T-helper 9 cell (primary cell): ENCODE data around the gene EPB41L2.
"Not testable (repeated sequence)": the region's sequence is repeated elsewhere in the genome, so short reads cannot be mapped to it uniquely, and the experiment has no call there.

ENCODE experiments used
- DNase-seq: peaks from one replicate; pipeline ENCODE4 v3.0.0-alpha.2; 2020

Gene EPB41L2

DNA sequence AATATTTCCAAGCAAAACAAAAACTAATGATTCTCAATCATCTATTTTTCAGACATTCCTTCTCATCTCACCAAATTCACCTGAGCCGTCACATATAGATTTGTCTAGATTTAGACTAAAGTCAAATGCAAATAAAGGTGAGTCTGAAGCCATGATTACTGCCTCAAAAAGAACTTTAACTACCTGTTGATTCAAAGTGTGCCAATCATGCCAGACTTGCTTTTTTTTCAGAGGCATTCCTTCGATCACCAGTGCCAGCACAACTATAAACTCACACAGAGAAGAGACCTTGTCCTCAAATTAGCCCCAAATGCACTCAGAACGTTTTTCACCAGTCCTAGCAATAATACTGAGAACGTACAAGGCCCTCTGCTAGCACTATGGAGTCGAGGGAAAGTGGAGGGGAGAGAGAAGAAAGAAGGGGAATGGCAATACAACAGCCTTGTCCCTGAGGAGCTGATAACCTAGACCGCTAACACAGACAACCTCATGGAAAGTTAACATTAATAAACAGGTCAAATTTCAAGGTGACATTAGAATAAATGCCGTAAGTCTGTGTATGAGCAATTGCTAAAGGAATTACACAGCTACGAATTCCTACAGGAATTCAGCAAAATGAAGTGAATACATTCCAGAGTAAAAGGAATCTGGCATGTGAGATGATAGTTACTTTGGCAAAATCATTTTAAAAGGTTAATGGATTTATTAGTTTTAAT lies 60.9 kb downstream of the EPB41L2 start:
- DNase-seq = no peak

DNA sequence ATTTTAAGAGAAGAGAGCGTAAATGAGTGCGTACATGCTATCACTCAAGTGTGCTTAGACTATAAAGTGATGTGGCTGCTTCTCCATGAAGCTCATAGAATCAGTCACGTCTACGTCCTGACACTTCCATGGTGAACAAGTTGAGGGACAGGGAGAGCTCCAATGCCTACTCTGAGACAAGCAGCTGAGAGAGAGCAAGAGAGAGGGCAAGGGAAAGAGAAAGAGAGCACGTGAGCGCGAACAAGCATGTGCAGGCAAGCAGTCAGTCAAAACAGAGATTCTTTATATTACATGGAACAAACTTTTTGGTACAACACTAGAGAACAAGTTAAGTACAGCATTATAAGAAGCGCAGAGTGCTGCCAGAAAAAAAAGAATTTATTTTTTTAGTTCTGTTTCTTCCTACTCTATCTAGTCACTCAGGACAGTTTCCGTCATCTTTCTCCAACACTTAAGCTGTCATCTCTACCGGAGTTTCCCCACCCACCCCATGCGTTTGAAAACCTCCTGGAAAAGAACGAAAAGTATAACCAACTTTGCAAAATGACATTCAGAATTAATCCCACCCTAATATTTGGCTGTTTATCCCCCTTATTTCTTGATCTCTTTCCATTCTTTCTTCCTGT lies 61.8 kb downstream of the EPB41L2 start:
- no peak for DNase-seq

DNA sequence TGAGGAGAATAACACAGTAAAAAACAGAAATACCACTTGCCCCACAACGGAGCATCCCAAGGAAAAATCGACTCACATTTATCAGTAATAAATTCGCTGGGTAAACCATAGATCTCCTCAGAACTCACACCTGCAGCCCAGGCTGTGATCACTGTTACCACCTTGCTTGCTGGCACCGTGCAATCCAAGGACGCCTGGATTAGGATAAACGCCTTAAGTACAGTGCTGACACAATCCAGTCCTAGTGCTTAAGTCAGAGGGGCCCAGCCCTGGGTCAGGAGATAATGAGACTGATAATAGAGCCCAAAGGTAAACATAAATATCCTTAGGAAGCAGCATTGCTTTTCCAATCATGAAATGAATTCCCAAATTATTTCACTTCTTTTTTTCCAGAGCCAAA lies 62.5 kb downstream of the EPB41L2 start:
- no peak for DNase-seq

DNA sequence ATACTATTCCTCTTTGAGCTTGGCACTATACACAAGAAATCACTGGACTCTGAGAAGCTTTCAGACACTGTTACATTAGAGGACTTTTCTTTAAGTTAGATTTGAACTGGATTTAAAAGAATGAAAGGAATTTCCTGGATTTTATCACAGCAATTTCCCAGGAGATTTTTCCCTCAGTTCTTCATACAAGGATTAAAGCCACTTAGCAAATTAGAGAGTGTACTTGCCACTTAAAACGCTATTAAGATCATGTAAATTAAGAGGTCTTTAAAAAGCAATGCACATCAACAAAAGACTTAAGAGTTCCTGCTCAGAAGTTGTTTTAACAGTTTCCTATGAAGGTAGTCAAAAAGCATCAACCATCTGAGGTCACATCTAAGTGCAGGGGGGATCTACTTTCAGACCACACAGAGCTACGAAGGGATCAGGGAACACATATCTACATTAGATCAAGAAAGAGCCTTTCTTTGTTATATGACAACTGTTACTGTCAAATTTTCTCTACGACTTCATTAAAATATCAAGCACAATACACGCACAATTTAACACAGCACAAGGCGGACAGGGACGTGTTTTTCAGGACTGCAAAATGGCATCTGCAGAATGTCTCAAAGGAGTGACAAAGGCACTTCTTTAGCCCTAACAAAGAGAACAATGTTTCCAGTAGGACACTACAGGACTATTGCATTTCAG lies 65.8 kb downstream of the EPB41L2 start:
- DNase-seq = no peak

DNA sequence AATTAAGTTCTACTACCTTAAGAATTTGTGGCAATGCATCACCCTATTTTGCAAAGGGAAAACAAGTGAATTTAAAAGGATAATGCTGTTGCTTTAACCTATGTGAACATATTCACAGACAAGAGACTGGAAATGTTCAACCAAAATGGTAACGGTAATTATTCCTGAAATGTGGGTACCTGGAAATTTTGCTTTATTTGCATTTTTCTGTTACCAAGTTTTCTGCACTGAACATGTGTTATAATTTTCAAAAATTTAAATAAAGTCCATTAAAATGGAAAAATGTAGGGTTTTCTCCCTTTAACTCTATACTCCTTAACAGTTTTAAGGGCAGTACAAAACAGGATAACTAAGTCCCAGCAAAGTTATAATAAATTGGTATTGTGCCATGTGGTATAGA lies 66.4 kb downstream of the EPB41L2 start:
- DNase-seq = no peak

DNA sequence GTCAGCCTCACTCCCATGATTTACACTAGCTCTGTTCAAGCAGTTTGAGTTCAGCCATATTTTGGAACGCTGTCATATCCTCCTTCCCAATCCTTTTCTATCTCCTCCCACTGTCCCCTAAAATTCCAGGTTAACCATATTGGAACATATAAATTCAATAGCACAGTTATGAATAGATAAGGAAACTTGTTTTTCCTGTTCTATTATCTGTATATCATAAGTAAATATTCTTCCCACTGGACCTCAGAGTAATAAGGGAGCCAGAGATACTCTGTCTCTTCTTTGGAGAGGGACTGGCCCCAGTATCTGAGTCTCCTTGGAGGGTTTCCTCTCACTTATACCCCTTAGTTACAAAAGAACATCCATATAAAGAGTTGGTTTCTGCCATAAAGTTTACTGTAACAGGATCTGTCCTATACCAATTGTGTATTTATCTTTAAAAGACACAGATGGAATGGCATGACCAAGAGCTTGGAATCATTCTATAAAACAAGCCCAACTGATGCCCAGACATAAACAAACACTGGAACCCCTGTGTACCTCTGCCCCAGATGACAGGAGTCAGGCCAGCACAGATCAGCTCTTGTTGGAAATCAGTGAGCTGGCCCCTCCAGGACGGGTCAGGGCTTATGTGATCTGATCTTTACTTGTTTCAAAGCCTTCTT lies 67.1 kb downstream of the EPB41L2 start:
- DNase-seq = no peak

DNA sequence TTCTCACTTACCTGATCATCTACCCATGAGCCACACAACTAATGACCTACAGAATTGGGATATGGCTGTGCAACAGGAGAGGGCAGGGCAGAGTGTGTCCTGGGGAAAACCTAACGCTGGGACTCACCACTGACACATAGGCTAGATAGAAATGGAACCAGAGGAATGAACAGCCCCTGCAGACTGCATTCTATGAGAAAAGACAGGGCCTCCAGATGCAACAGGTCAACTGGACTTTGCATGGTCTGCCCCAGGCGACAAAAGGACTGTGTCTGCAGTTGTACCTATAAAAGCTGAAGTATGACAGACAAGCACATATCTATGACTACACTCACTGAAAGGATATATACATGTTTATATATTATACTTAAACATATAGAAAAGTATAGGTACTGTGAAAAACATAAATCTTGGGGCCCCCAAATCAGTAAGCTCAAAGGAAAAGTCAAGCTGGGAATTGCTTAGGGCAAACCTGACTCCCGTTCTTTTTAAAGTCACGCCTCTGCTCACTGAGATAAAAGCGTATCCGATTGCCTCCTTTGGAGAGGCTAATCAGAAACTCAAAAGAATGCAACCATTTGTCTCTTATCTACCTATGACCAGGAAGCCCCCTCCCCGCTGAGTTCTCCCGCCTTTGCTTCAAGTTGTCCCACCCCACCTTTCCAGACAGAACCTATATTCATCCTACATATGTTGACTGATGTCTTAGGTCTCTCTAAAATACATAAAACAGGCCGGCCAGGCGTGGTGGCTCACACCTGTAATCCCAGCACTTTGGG lies 68.5 kb downstream of the EPB41L2 start:
- DNase-seq = no peak

DNA sequence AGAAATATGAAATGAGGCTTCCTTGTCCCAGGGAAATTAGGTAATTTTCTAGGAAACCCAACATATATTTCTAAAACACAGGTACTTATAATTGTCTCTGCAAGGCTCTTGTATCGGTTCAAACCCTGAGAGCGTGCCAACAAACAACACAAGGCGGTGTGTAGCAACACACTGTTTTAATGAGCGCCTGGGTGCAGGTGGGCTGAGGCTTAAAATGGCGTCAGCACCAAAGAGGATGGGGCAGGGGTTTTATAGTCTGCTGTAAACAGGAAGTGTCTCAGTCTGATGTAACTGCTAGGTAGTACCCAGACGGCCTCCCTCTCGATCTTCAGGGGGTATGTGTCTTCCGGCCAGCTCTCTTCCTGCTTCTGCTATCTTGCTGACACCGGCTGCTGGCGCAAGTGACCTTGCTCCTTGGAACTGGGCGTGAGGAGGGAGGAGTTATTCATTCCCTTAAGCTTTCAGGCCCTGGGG lies 69.7 kb downstream of the EPB41L2 start:
- DNase-seq = no peak

DNA sequence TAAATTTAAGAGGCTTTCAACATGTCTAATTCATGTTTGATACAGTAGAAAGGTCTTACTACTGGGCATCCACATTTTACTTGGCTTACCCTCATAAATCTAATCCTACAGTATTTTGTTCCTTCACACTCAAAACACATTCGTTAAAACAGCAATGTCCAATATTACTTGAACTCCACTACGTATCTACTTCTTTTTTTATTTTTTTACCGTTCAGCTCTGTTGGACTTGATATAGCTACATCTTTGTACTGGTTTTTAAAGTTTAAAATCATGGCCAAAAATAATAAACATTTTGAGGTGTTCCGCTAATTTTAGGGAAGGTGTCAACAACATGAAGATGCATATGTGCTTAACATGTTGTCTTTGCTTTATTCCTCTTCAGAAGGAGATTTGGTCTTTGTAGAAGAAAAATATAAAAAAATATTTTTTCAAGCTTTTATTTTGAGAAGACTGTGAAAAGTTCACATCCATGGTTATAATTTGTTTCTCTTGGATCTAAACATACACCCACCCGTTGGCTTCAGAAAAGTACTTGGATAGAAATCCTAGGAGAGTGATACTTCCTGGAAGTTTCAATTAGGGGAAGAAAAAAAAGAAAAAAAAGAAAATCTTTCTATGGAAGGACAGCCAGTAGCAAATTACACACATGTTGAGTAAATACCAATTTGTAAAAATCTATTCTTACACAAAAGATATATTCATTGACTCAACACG lies 71.5 kb downstream of the EPB41L2 start:
- no peak for DNase-seq

DNA sequence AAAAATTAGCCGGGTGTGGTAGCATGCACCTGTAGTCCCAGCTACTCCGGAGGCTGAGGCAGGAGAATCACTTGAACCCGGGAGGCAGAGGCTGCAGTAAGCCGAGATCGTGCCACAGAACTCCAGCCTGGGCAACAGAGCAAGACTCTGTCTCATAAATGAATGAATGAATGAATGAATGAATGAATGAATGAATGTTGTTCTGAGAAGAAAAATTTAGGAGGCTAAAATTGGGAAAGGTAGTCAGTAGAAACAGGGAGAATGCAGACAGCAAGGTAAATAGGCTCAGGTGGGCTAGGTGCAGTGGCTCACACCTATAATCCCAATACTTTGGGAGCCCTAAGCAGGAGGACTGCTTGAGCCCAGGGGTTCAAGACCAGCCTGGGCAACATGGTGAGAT lies 75.5 kb downstream of the EPB41L2 start:
- not testable (repeated sequence) for DNase-seq

DNA sequence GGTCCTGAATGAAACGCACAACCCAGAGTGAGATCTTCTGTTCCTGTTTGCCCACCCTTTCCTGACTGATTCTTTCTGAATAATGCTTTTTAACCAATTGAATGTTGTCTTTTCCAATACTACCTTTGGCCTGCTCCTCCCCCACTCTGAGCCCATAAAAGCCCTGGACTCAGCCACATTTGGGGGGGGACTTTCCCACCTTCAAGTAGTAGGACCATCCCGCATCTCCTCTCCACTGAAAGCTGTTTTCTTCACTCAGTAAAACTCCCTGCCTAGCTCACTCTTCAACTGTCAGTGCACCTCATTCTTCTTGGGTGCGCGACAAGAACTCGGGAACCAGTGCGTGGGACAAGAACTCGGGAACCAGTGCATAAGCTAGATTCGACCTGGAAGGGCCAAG lies 77.9 kb downstream of the EPB41L2 start:
- no peak for DNase-seq

DNA sequence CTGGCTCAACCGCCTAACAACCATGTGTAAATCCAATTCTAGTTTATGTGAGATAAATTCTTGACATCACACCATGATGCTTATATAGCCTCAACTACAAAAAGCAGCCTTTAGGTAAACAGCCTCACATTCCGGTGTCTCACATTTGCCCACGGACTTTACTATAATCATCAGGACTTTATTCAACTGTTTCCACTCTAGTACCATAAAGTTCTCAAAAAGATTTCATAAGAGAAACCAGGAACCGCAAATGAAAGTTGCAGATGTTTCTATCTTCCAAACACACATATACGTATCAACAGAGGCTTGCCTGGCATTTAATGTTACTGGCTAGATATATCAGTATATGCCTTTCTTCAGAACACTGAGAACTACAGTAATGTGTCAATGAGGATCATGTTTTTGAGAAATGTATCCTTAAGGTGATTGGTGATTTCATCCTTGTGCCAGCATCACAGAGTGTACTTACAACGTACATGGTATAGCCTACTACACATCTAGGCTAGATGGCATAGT lies 80.0 kb downstream of the EPB41L2 start:
- DNase-seq = no peak

DNA sequence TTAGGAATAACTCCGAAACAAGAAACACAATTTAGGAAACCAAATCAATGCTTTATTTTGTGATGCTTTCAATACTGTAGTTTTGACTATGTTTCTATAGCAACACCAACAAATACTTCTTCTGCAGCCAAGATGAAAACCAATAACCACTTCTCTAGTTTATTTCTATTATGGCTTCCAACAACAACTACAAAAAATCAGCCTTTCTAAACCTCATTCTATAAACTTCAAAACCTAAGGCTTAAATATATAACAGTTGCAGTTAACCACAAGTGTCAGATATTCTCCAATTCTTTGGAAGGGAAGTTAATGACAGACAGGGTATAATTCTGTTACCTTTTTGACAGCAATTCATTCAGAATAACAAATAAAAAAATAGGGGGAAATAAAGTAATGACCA lies 80.9 kb downstream of the EPB41L2 start:
- no peak for DNase-seq

DNA sequence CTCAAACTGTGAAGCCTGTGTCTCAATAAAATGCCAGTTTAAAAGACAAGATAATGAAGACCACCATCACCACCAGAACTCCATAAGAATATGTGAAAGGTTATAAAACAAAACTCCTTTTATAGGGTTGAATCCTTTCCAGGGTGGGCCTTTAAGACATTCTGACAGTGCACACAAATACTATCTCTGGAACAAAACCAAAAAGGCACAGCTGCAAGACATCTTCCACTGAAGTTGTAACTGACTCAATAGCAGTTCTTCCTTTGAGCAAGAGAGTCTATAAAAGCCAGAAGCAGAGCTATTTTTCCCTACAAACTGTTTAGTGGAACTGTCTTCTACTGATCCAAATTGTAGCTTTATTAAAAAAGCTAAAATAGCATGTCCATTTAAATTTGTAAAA lies 81.6 kb downstream of the EPB41L2 start:
- DNase-seq = no peak

DNA sequence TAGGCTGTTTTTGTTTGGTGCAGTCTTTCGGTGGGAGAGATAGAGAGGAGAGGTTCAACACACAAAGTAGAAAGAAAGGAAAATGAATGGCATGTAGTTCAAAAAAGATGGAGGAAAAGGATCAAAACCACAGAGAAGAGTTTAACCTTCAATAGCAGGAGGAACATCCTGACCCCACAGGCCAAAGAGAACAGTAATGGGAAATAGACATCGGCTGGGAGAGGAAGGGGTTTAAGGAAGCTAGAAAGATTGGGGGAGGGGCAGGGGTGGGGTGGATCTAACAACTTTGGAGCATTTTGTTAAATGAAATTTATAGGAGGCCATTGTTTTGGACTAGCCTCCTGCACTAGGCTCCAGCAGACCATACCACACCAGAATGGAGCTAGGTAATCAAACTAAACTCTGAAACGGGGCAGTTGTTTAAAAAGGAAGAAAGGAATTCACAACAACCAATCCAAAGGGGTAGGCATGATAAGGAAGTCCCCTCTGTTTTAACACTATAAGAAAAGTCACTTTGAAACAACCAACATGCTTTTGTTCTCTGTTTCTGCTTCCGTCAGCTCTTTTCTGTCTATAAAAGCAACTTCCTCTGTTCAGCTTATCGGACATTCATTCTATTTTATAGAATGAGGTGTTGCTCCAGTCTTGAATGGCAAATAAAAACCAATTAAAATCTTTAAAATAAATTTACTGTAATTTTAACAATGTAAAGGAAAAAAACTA lies 82.6 kb downstream of the EPB41L2 start:
- no peak for DNase-seq

DNA sequence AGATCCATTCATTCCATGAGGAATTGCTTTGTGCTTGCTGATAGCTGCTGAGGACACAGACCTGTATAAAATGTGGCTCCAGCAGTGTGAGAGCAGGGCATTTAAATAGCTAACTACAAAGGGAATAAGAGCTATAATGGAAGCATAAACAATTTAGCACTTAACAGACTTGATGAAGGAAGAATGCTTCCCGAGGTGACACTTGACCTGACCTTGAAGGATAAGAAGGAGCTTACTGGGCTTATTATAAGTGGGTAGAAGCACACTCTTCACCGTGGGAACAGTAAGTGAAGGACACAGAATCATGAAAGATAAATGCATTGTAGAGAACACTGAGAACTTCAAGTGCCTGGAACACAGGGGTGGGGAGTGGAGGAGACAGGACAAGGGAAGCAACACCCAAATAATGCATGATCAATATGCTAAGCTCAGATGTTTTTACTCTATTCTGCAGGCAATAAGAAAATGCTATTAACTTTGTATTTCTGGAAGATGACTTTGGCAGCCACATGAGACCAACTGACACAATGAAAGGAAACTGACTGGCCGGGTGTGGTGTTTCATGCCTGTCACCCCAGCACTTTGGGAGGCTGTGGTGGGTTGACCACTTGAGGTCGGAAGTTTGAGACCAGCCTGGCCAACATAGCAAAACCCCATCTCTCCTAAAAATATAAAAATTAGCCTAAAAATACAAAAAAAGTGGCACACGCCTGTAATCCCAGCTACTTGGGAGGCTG lies 84.2 kb downstream of the EPB41L2 start:
- DNase-seq = no peak

DNA sequence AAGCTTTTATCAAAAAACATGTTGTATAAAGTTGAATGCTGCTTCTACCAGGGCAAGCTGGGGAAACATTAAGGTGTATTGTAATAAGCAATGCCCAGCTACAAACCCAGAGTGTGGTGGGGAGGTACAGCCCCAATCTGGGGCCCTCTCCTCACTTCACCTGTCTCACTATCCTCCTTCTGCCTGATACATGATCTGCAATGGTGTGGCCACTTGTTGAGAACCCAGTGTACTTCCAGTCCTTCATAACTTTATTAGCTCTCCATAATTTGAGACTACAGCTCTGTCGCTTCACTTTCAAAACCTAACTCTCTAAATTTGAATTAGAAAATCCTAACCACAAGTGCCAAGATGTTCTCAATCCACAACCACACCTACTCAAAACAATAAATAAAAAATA lies 84.9 kb downstream of the EPB41L2 start:
- DNase-seq = no peak

DNA sequence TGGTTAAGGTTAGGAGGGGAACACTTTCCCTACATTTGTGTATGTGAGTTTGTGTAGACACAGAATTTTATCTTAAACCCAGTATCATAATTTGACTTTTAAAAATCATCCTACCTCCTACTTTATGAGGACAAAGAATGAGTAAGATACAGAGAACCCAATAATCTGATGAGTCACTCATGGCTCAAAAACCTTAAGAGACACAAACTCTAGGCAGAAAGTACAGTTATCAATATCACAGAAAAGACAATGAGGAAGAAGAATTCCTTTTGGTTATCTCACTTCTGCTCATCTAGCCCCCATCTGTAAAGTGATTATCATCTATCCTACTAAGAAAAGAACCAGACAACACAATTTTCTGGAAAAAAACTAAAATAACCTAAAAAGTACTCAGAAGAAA lies 87.7 kb downstream of the EPB41L2 start:
- DNase-seq = no peak

DNA sequence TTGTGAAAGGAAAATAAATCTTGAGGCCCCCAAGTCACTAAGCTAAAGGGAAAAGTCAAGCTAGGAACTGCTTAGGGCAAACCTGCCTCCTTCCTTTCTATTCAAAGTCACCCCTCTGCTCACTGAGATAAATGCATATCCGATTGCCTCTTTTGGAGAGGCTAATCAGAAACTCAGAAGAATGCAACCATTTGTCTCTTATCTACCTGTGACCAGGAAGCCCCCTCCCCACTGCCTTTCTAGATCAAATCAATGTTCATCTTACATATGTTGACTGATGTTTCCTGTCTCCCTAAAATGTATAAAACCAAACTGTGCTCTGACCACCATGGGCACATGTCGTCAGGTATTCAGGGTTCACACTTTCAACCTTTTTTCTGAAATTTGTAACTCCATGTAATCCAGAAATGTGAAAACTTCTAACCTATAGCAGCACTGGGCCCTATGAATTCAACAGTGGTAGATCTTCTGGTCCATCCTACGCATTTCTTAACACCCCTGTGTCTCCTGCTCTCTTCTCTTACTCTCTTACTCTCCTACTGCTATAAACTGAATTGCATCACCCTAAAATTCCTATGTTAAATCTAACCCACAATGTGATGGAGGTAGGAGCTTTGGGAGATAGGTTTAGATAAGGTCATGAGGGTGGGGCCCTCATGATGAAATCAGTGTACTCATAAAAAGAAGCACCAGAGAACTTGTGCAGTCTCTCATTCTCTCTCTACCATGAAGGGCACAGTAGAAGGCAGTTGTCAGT lies 89.3 kb downstream of the EPB41L2 start:
- no peak for DNase-seq

DNA sequence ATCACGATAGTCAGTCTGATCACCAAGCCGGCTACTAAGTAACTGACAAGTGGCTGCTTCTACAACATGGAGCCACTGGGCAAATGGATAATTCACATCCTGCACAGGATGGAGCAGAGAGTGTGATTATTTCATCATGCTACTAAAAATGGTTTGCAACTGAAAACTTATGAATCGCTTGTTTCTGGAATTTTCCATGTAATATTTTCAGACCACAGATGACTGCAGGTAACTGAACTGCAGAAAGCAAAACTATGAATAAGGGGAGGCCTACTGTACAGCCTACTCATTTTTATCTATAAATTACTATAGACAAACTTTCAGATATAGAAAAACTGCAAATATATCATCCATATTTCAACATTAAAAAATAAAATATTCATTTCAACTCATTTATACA lies 91.5 kb downstream of the EPB41L2 start:
- DNase-seq = no peak
